ENCODE results near the gene CDC42SE2.

- TF ChIP-seq CTCF (IDR thresholded peaks at IDR 0.05) (no peak), ZFX (IDR thresholded peaks at IDR 0.05; ENCODE audit: borderline replicate concordance) (no peak)
These were observed 24.5 kb downstream of the CDC42SE2 start for GRCh38 chr5:131288328-131288727.
